GM10266 (cell line): ENCODE measurements around the gene ZNF407.
A peak's percentile ranks its signal among the peaks of the same experiment; 100 is the strongest.

Source experiments
- DNase-seq: peaks from one replicate; pipeline ENCODE4 v3.0.0; 2012; ENCODE audit errors: extremely low spot score
- TF ChIP-seq, protein P1 (sequence below): IDR thresholded peaks from 2 replicates; pipeline ENCODE4 v1.5.1; 2012; ENCODE audit warnings: mild to moderate bottlenecking, low read depth; ENCODE audit not compliant: control insufficient read depth, insufficient read depth; ENCODE audit errors: missing control alignments

The ZNF407 gene

DNA sequence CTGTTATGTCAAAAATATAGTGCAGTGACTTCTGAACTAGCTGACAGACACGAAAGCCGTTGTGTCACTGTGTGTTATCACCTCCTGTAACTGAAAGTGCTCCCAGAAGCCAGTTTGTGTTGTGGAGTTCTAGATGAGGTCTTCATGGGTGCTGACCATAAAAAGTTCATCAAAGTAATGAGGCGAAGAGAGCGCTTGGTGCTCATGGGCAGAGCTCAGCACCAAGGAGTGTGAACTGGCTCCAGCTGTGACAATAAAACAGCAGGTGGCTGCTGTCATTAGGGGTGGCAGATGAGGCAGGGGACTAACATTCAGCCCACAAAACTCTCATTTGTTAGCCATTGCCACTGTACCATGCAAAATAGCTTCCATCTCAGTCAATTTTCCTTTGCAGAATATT is 151.1 kb downstream of the ZNF407 start:
- TF ChIP-seq, protein P1, sequence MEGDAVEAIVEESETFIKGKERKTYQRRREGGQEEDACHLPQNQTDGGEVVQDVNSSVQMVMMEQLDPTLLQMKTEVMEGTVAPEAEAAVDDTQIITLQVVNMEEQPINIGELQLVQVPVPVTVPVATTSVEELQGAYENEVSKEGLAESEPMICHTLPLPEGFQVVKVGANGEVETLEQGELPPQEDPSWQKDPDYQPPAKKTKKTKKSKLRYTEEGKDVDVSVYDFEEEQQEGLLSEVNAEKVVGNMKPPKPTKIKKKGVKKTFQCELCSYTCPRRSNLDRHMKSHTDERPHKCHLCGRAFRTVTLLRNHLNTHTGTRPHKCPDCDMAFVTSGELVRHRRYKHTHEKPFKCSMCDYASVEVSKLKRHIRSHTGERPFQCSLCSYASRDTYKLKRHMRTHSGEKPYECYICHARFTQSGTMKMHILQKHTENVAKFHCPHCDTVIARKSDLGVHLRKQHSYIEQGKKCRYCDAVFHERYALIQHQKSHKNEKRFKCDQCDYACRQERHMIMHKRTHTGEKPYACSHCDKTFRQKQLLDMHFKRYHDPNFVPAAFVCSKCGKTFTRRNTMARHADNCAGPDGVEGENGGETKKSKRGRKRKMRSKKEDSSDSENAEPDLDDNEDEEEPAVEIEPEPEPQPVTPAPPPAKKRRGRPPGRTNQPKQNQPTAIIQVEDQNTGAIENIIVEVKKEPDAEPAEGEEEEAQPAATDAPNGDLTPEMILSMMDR, result no peak
- no peak for DNase-seq

DNA sequence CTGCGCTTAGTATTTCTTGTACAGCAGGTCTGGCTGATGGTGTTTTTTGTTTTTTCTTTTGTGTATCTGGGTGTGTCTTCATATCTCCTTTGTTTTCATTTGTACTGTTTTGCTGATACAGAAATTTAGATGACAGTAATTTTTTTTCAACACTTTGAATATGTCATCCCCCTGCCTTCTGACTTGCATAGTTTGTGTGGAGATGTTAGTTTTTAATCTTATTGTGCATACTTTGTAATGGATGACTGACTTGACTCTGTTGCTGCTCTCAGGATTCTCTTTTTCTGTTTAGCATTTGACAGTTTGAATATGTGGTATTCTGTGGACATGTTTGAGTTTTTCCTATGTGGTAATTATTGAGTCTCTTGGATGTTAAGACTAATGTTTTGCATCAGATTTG is 161.3 kb downstream of the ZNF407 start:
- no peak for DNase-seq
- TF ChIP-seq, protein P1, result no peak

DNA sequence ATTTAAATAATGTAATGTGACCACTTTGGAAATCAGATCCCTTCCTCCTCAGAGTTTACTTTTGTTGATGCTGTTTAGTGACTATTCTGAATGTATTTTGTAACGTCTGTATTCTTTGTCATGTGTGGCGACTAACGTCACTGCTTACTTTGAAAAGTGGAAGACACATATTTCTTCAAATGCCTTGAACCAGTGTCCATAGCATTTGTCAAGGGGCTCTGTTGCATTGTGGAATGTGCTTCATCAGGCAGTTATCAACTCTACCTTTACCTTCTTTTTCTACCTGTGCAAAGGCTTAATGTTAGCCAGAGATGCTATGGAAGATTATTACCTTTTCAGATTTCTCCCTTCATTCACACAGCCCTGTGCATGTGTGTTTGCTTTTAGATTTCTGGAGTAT is 162.4 kb downstream of the ZNF407 start:
- TF ChIP-seq, protein P1, result no peak
- DNase-seq, result no peak

GRCh38 chr18:74760436-74760835 is 162.8 kb downstream of the ZNF407 start:
- no peak for DNase-seq
- TF ChIP-seq, protein P1, result no peak

DNA sequence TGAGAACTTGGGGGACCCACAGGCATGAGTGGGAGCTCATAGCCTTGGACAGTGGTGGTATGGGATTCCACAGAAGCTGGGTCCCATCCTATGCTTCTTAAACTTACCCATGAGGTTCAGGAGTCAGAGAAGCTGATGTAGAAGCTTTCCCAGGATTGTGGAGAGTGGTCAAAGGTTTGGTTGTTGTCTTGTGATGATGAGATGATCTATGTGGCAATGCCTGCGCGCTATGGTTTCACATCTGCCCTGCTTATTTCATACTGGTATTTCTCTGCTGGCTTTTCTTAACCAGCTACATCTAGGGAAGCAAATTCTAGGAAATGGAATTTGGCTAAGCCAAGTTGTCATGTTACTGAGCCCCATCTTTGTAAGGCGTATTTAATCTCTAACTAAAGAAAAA is 168.6 kb downstream of the ZNF407 start:
- DNase-seq, result no peak
- TF ChIP-seq, protein P1, result no peak

DNA sequence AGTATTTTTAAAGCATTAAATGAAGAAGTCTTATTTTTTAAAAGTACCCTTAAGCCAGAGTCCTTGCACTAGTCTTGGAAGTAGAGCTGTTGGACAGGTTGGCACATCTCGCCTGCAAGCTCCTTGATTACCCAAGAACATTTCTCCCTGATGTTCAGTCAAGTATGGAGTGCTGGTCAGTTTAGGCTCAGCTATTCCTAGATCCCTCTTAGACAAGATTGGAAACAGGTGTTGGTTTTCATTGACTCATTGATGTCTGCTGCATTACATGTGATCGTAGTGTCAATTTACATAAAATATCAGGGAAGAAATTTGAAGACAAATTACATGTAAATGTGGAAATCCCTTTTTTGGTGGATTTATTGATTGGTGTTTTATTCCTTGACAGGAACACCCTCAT is 170.4 kb downstream of the ZNF407 start:
- DNase-seq, result no peak
- TF ChIP-seq, protein P1, result no peak

GRCh38 chr18:74773171-74773624 is 175.5 kb downstream of the ZNF407 start:
- TF ChIP-seq, protein P1, result no peak
- peak; percentile 4 for DNase-seq
